HG02943 (cell line): ENCODE measurements around the gene HCRTR2.

Experiments used
- ATAC-seq: cut with Tn5 transposase; IDR thresholded peaks from one replicate; pipeline ENCODE4 v1.9.1; 2021; ENCODE audit warnings: mild to moderate bottlenecking, low read depth, moderate library complexity; ENCODE audit not compliant: unreplicated experiment

Gene HCRTR2

GRCh38 chr6:55319961-55320695 lies 145.8 kb downstream of the HCRTR2 start:
- no peak for ATAC-seq

- ATAC-seq, result no peak
Measured at GRCh38 chr6:55320696-55321086, 146.4 kb downstream of the HCRTR2 start.

GRCh38 chr6:55327169-55327568 lies 152.9 kb downstream of the HCRTR2 start, which contains the start of gene GFRAL:
TSS of gene GFRAL (plus strand) at chr6:55327469. CDS start at chr6:55327555, 86 bp downstream.
- ATAC-seq, result no peak
